GM15510 (cell line): Measurements from ENCODE around the gene DDX42.
A peak's percentile ranks its signal among the peaks of the same experiment; 100 is the strongest.

Experiments
- POLR2A ChIP-seq: IDR thresholded peaks from 3 replicates; pipeline ENCODE4 v1.6.1; 2011; ENCODE audit warnings: borderline replicate concordance; ENCODE audit not compliant: insufficient read length; ENCODE audit errors: extremely low read depth

DDX42 gene

GRCh38 chr17:63768433-63768832 lies 5.5 kb upstream of the DDX42 start:
- TF ChIP-seq POLR2A: no peak

- TF ChIP-seq POLR2A: no peak
Observed at GRCh38 chr17:63772801-63773271, 1.1 kb upstream of the DDX42 start.

- peak; percentile 97 for TF ChIP-seq POLR2A
Observed at GRCh38 chr17:63773272-63774140, 464 bp upstream of the DDX42 start, which contains the start of gene CCDC47. CCDC47 (minus strand) TSS chr17:63773597; CDS start chr17:63766175, 7,422 bp downstream.

- no peak for TF ChIP-seq POLR2A
Observed at GRCh38 chr17:63774969-63775265, 947 bp downstream of the DDX42 start.

GRCh38 chr17:63775420-63775819 lies 1.4 kb downstream of the DDX42 start:
- no peak for TF ChIP-seq POLR2A

- TF ChIP-seq POLR2A: no peak
Observed at GRCh38 chr17:63780507-63780906, 6.5 kb downstream of the DDX42 start.

GRCh38 chr17:63780928-63781327 lies 7.0 kb downstream of the DDX42 start:
- TF ChIP-seq POLR2A: no peak

- TF ChIP-seq POLR2A: no peak
Observed at GRCh38 chr17:63783522-63783921, 9.6 kb downstream of the DDX42 start.

- no peak for TF ChIP-seq POLR2A
Observed at GRCh38 chr17:63785556-63785955, 11.6 kb downstream of the DDX42 start.

GRCh38 chr17:63786117-63786516 lies 12.1 kb downstream of the DDX42 start:
- no peak for TF ChIP-seq POLR2A

GRCh38 chr17:63786971-63787711 lies 13.2 kb downstream of the DDX42 start:
- TF ChIP-seq POLR2A: no peak

GRCh38 chr17:63790057-63790456 lies 16.1 kb downstream of the DDX42 start:
- no peak for TF ChIP-seq POLR2A

GRCh38 chr17:63792055-63792729 lies 18.2 kb downstream of the DDX42 start:
- TF ChIP-seq POLR2A: no peak

- TF ChIP-seq POLR2A: no peak
Observed at GRCh38 chr17:63798572-63799106, 24.7 kb downstream of the DDX42 start.

- no peak for TF ChIP-seq POLR2A
Observed at GRCh38 chr17:63800783-63801182, 26.8 kb downstream of the DDX42 start.
